Erythroblast (primary cell): ENCODE measurements around the gene SPAAR.
"Not testable (repeated sequence)": the region's sequence is repeated elsewhere in the genome, so short reads cannot be mapped to it uniquely, and the experiment has no call there.

Source experiments
- DNase-seq, 2 experiments: peaks; one replicate each; lab custom pipeline; 2025; lab: John Stamatoyannopoulos, UW
- GATA1 ChIP-seq: IDR thresholded peaks from 2 replicates; pipeline ENCODE4 v1.6.1; 2011; ENCODE audit warnings: low read depth, mild to moderate bottlenecking, control low read depth, low read length, moderate library complexity
- POLR2A ChIP-seq: IDR thresholded peaks from 2 replicates; pipeline ENCODE4 v1.6.1; 2011; ENCODE audit warnings: mild to moderate bottlenecking, low read length

SPAAR gene

GRCh38 chr9:35920051-35920620 is 10.8 kb downstream of the SPAAR start:
- DNase-seq = no peak
- TF ChIP-seq POLR2A (no peak), GATA1 (no peak)

GRCh38 chr9:35923598-35923926 is 14.3 kb downstream of the SPAAR start:
- TF ChIP-seq POLR2A (no peak), GATA1 (no peak)
- no peak for DNase-seq

GRCh38 chr9:35923927-35924763 is 14.9 kb downstream of the SPAAR start:
- DNase-seq = peak; percentile 75 to 87

GRCh38 chr9:35928591-35929452 is 19.5 kb downstream of the SPAAR start:
- no peak for TF ChIP-seq GATA1
- no peak for TF ChIP-seq POLR2A

More at GRCh38 chr9:35923927-35924763, 14.9 kb downstream of the SPAAR start:
- TF ChIP-seq GATA1 (no peak), POLR2A (no peak)

GRCh38 chr9:35929453-35929718 is 20.1 kb downstream of the SPAAR start:
- TF ChIP-seq POLR2A = no peak
- no peak for TF ChIP-seq GATA1
- no peak for DNase-seq

More at GRCh38 chr9:35928591-35929452, 19.5 kb downstream of the SPAAR start:
- DNase-seq = no peak

GRCh38 chr9:35930521-35930920 is 21.2 kb downstream of the SPAAR start:
- TF ChIP-seq GATA1 = no peak
- TF ChIP-seq POLR2A = no peak
- DNase-seq = no peak

GRCh38 chr9:35930989-35931388 is 21.7 kb downstream of the SPAAR start:
- TF ChIP-seq GATA1 = no peak
- TF ChIP-seq POLR2A = no peak
- no peak for DNase-seq

- no peak for DNase-seq
- TF ChIP-seq GATA1 = no peak
- no peak for TF ChIP-seq POLR2A
Observed at GRCh38 chr9:35932735-35933134, 23.4 kb downstream of the SPAAR start.

- no peak for DNase-seq
Observed at GRCh38 chr9:35933550-35934067, 24.3 kb downstream of the SPAAR start.

GRCh38 chr9:35934069-35934468 is 24.8 kb downstream of the SPAAR start:
- not testable (repeated sequence) for DNase-seq

More at GRCh38 chr9:35933550-35934067, 24.3 kb downstream of the SPAAR start:
- TF ChIP-seq GATA1 (no peak), POLR2A (no peak)

GRCh38 chr9:35935261-35935660 is 26.0 kb downstream of the SPAAR start:
- DNase-seq = no peak

GRCh38 chr9:35935755-35936509 is 26.6 kb downstream of the SPAAR start:
- DNase-seq = no peak
- TF ChIP-seq POLR2A = no peak

More at GRCh38 chr9:35935261-35935660, 26.0 kb downstream of the SPAAR start:
- TF ChIP-seq POLR2A = no peak

- DNase-seq = no peak
- TF ChIP-seq POLR2A = no peak
- no peak for TF ChIP-seq GATA1
Observed at GRCh38 chr9:35937227-35937626, 27.9 kb downstream of the SPAAR start.
